ENCODE data around the gene CEP162. TPM values are rescaled to one million over a fixed set of nuclear protein-coding genes. Genes with fewer than 3 reads are reported as not detected.
A peak's percentile ranks its signal among the peaks of the same experiment; 100 is the strongest.

CEP162 gene
- total and polyA plus RNA-seq, 2 of the 8 experiments (the other 6 are each of a cell fraction or from before 2014, with no cell fraction given): 1.3 to 10.6 TPM

DNA sequence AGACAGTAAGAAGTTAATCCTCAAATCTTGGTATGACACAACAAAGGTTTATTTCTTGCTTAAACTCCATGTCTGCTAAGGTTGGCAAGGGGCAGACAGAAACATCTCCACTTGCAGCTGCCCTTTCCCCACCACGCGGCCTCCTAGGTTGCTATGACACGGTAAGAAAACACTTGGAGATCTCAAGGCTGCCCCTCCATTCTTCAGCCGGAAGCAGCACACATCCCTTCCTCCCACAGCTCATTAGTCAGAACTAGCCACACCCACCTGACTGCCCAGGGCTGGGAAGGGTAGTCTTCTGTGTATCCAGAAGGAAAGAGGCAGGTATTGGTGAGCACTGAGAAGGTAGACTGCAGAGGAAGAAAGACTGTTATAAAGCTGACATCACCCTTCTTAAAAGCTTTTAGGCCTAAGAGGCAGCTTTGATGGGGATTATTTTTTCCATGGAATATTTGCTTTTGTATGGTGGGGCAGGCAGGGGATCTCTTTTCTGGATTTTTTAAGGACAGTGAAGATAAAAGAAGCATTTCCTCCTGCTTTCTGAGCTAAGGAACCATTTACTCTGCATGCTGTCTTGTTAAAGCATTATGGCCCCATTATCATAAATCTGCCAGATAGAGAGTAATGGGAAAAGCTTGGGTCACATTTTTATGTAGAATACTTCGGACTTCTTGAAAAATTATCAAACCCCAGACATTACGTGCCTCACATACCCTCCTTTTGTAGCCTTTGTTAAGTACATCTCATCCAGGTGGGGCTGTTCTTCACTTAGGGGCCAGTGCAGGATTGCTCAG lies 152.3 kb downstream of the CEP162 start:
- no peak overlapping the region for H3K9ac ChIP-seq (replicated peaks in 1 of 4; ENCODE audit: extremely low read depth in 1 of 4, low read depth in 3 of 4, low read length in 3 of 4)
- H3K18ac ChIP-seq (ENCODE audit: extremely low read depth, low read length): no peak overlapping the region
- no peak overlapping the region for H3K4me3 ChIP-seq (ENCODE audit: extremely low read depth in 1 of 4, insufficient read depth in 2 of 4, low read depth in 3 of 4, low read length in 4 of 4)
- H4K20me1 ChIP-seq (replicated peaks in 1 of 2; ENCODE audit: control insufficient read depth in 1 of 2, insufficient read depth in 2 of 2, low read length in 2 of 2): no peaks in the 10 kb centered on the region
- H2BK12ac ChIP-seq (ENCODE audit: low read depth, low read length): no peak overlapping the region
- H3K4me2 ChIP-seq (ENCODE audit: insufficient read depth in 1 of 2, low read depth in 2 of 2, low read length in 2 of 2): no peak overlapping the region
- ChIA-PET POLR2A (ENCODE audit: partially characterized antibody) (no interaction called here), CTCF (ENCODE audit: partially characterized antibody) (interaction anchor here (0.9 to 1.5 kb wide), 3 partner anchors 14 to 59 kb away, joined by 3 to 4 read pairs (median 3); no protein-coding TSS in a partner anchor)
- H3K27ac ChIP-seq (ENCODE audit: low read depth, low read length): no peak overlapping the region
- WGBS, 2 experiments (ENCODE audit: extremely low coverage in 1 of 2, insufficient coverage in 1 of 2, insufficient read length in 1 of 2, insufficient replicate concordance in 2 of 2, low coverage in 1 of 2, low lambda C conversion rate in 2 of 2, missing lambda C conversion rate in 1 of 2): 85% methylated on average over 6 of the region's 6 CpGs; no CpG with 5 or more reads in 1 of the 2 experiments
- H3K23ac ChIP-seq (ENCODE audit: insufficient read length): no peak overlapping the region
- H2BK15ac ChIP-seq (ENCODE audit: low read length): no peak overlapping the region
- peaks cover 0 to 4% (median 0%) of the 10 kb centered on the region in 4 experiments; a peak in 3 of 7 replicates for H3K4me1 ChIP-seq (replicated peaks in 1 of 4; ENCODE audit: control insufficient read depth in 3 of 4, insufficient read depth in 4 of 4, low read length in 3 of 4)
- TF ChIP-seq BRCA1 (IDR thresholded peaks at IDR 0.05; ENCODE audit: low read depth, low read length) (no peak), ZNF274 (IDR thresholded peaks at IDR 0.05; ENCODE audit: borderline replicate concordance, extremely low read depth, low read length) (no peak)
- H2BK20ac ChIP-seq (ENCODE audit: low read length): no peak overlapping the region
- H2AK5ac ChIP-seq (ENCODE audit: low read depth, low read length): no peak overlapping the region
- H3K14ac ChIP-seq (ENCODE audit: insufficient read length): no peak overlapping the region
- H4K8ac ChIP-seq (ENCODE audit: extremely low read depth, insufficient read depth, low read length): no peak overlapping the region
- H3K23me2 ChIP-seq (ENCODE audit: low read depth, low read length): no peaks in the 10 kb centered on the region
- H3K9me3 ChIP-seq (ENCODE audit: insufficient read depth in 2 of 2, low read depth in 1 of 2, low read length in 1 of 2): no peaks in the 10 kb centered on the region
- H3K36me3 ChIP-seq (ENCODE audit: control insufficient read depth in 2 of 4, insufficient read depth in 4 of 4, low read length in 3 of 4): no peaks in the 10 kb centered on the region
- no peaks in the 10 kb centered on the region for H3K27me3 ChIP-seq (replicated peaks in 1 of 4; ENCODE audit: control insufficient read depth in 3 of 4, extremely low read depth in 1 of 4, insufficient read depth in 3 of 4, low read length in 3 of 4)
- H4K91ac ChIP-seq (replicated peaks; ENCODE audit: insufficient read length, low read length): no peak overlapping the region
- DNase-seq (ENCODE audit: low read depth in 1 of 2, low spot score in 2 of 2): no peak
- H3K79me2 ChIP-seq (ENCODE audit: control insufficient read depth in 1 of 2, insufficient read depth in 2 of 2, low read length in 2 of 2): no peaks in the 10 kb centered on the region
- no peak overlapping the region for H4K5ac ChIP-seq (ENCODE audit: insufficient read length, low read depth, low read length)
- H2BK120ac ChIP-seq (replicated peaks; ENCODE audit: low read depth, low read length): no peak overlapping the region
- H3K79me1 ChIP-seq (ENCODE audit: low read depth, low read length): no peaks in the 10 kb centered on the region
- no peak overlapping the region for H3K56ac ChIP-seq (replicated peaks; ENCODE audit: insufficient read length, low read depth, low read length)
- H2AFZ ChIP-seq (ENCODE audit: low read length): 0 out of 2 replicates have a peak overlapping the region, but pooled peaks have one; percentile 56
- no peak overlapping the region for H3K4ac ChIP-seq (replicated peaks; ENCODE audit: insufficient read length, low read depth, low read length)
- FAIRE-seq: peak; percentile 65
- no peak overlapping the region for H2BK5ac ChIP-seq (ENCODE audit: low read depth, low read length)

Measured in H1 (cell line).